Heart right ventricle (tissue), 16 donors: Measurements from ENCODE around the gene GARNL3. TPM values are rescaled to one million over a fixed set of nuclear protein-coding genes. Genes with fewer than 3 reads are reported as not detected.

Source experiments
- ATAC-seq, 8 donors: fragments of 200-7000 bp; cut with Tn5 transposase; one replicate each; pipeline ENCODE4 v1.9.1; 2020; ENCODE audit warnings: mild to moderate bottlenecking in 8 of 8, moderate library complexity in 8 of 8, moderate number of reproducible peaks in 1 of 8
- DNase-seq, 2 donors: peaks; one replicate each; pipeline ENCODE4 v3.0.0-alpha.2; 2020
- H3K27ac ChIP-seq, 10 donors: fragments of 200-600 bp; sonication (generic) in 2 of 10; one replicate each; pipeline versions ENCODE4 v1.5.0 to v1.8.0; 2020 to 2022; ENCODE audit warnings: mild to moderate bottlenecking in 3 of 10
- H3K27me3 ChIP-seq, 7 donors: fragments of 200-600 bp; one replicate each; pipeline ENCODE4 v1.8.0; 2021 to 2022; ENCODE audit warnings: mild to moderate bottlenecking in 2 of 7
- H3K36me3 ChIP-seq, 9 donors: fragments of 200-600 bp; sonication (generic) in 1 of 9; one replicate each; pipeline versions ENCODE4 v1.5.0 to v1.8.0; 2020 to 2022; ENCODE audit warnings: mild to moderate bottlenecking in 2 of 9
- H3K4me1 ChIP-seq, 9 donors: fragments of 200-600 bp; sonication (generic) in 1 of 9; one replicate each; pipeline versions ENCODE4 v1.5.0 to v1.8.0; 2020 to 2022; ENCODE audit warnings: mild to moderate bottlenecking in 4 of 9
- H3K4me3 ChIP-seq, 10 donors: fragments of 200-600 bp; sonication (generic) in 2 of 10; one replicate each; pipeline versions ENCODE4 v1.5.0 to v1.8.0; 2020 to 2022; ENCODE audit warnings: mild to moderate bottlenecking in 7 of 10, moderate library complexity in 2 of 10
- H3K9me3 ChIP-seq, 11 donors: fragments of 200-600 bp in 10 of 11; sonication (generic) in 2 of 11; one replicate each; pipeline versions ENCODE4 v1.5.0 to v1.8.0; 2013 to 2022; ENCODE audit warnings: mild to moderate bottlenecking in 2 of 11, control low read depth in 1 of 11, moderate library complexity in 1 of 11
- WGBS, 2 donors: extraction: QIAGEN DNeasy Blood & Tissue Kit; methylation state at CpG; one replicate each; pipeline ENCODE4 v1.1.7; 2013; ENCODE audit warnings: inconsistent platforms in 1 of 2; 5-methylcytosine and 5-hydroxymethylcytosine counted together
- intact Hi-C, 10 donors: fragments of 100-400 bp; cut with DNase I; formaldehyde crosslinking; loops; one replicate each; pipeline versions ENCODE4 v1.11.1 to v1.14.2; 2022
- polyA plus RNA-seq, 2 donors: library from polyadenylated mRNA; stranded (reverse); fragments of 200-250 nt; gene quantifications; one replicate each; pipeline ENCODE4 v1.2.3, GENCODE V29; 2013
- total RNA-seq, 10 donors: library from RNA; stranded (reverse); fragmentation: NEBNext Ultra II Directional in 3 of 10; extraction: Animal tissue kit (Norgen Biotek cat#: 25700) in 3 of 10; gene quantifications; one replicate each; pipeline versions ENCODE4 v1.2.1 to v1.2.4, GENCODE V29; 2021 to 2023
- TF ChIP-seq, protein P1 (sequence below), 9 donors: fragments of 200-600 bp; sonication (generic) in 2 of 9; IDR thresholded peaks; one replicate each; pipeline versions ENCODE4 v1.5.0 to v1.8.0; 2021 to 2022; ENCODE audit warnings: antibody characterized with exemption in 9 of 9, mild to moderate bottlenecking in 5 of 9, moderate library complexity in 1 of 9
- donor health status: Arrhythmogenic right ventricular cardiomyopathy.
- donor health status: ischemic (EF 13 %, LVEDD 7.1; RV severe dilation, severe dysfunction).
- donor health status: healthy with polysubstance abuse.
- donor health status: DM: no; HTN: yes; CAD: no.
- donor health status: DM: no; HTN: no; CAD: no.
- donor health status: ischemic (EF 25% LVEDD 6.9; RV normal size, moderate dysfunction).
- donor health status: ischemic (EF 25% LVEDD 5.7; RV mildly dilated, moderate dysfunction).
- donor health status: healthy.
- donor health status: DM: yes; HTN: yes; CAD: no.
- donor health status: Ischemic cardiomyopathy.
- donor health status: ischemic (EF 35%, LVEDD 5.7; RV mildly dilated, moderate dysfunction).
- donor health status: nonischemic (EF 11% LVEDD 7.7; RV severe dilation, severe dysfunction).
- donor health status: DM: yes; HTN: yes; CAD: no.
- donor health status: PGD.
- donor health status: ischemic (EF 29% LVEDD 5.4; RV normal size, mild dysfunction).
- donor health status: nonischemic (EF 23%, LVEDD 6.1; RV moderate dilation, normal function).

Gene GARNL3
- total and polyA plus RNA-seq, 12 donors = 3.3 to 53.1 (median 28.3) TPM

- Histone ChIP-seq H3K4me3 (no peak overlapping the region), H3K36me3 (peaks cover 0 to 51% (median 0%) of the 10 kb centered on the region in 9 donors)
- no peak for DNase-seq
Measured at GRCh38 chr9:127389381-127390247, 125.0 kb downstream of the GARNL3 start.

DNA sequence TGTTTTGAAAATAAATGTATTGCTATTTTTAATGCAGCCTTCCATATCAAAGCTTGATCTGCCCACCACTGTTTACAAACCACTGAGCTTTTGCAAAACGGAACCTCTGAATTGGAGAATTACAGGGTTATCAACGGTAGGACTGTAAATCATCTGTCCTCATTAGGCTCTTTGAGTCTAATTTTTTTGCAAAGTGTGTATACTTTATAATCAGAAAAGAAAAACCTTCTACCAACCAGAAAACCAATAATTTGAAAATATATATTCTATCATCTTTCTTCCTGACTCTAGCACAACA lies 125.6 kb downstream of the GARNL3 start:
- 88% methylated on average over 2 of the region's 2 CpGs for WGBS, 2 donors
- no peaks in the 10 kb centered on the region for H3K9me3 ChIP-seq
- H3K27ac ChIP-seq = no peak overlapping the region
- no peak overlapping the region for H3K4me3 ChIP-seq
- intact Hi-C loops = loop anchor here in 2 of 10 donors (10.0 kb wide), 2 partner anchors 75 to 175 kb away; no protein-coding TSS in a partner anchor
- H3K27me3 ChIP-seq = no peaks in the 10 kb centered on the region
- H3K36me3 ChIP-seq = peaks cover 0 to 51% (median 0%) of the 10 kb centered on the region in 9 donors
- TF ChIP-seq, protein P1, sequence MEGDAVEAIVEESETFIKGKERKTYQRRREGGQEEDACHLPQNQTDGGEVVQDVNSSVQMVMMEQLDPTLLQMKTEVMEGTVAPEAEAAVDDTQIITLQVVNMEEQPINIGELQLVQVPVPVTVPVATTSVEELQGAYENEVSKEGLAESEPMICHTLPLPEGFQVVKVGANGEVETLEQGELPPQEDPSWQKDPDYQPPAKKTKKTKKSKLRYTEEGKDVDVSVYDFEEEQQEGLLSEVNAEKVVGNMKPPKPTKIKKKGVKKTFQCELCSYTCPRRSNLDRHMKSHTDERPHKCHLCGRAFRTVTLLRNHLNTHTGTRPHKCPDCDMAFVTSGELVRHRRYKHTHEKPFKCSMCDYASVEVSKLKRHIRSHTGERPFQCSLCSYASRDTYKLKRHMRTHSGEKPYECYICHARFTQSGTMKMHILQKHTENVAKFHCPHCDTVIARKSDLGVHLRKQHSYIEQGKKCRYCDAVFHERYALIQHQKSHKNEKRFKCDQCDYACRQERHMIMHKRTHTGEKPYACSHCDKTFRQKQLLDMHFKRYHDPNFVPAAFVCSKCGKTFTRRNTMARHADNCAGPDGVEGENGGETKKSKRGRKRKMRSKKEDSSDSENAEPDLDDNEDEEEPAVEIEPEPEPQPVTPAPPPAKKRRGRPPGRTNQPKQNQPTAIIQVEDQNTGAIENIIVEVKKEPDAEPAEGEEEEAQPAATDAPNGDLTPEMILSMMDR (IDR thresholded peaks at IDR 0.05) = no peak
- DNase-seq (no peak), ATAC-seq (no peak)
- H3K4me1 ChIP-seq = peaks cover 0 to 17% (median 0%) of the 10 kb centered on the region in 9 donors

More at GRCh38 chr9:127389381-127390247, 125.0 kb downstream of the GARNL3 start:
- no peaks in the 10 kb centered on the region for H3K27me3 ChIP-seq
- no peaks in the 10 kb centered on the region for H3K9me3 ChIP-seq
- intact Hi-C loops = loop anchor here in 2 of 10 donors (10.0 kb wide), 2 partner anchors 75 to 175 kb away; no protein-coding TSS in a partner anchor
- 88% methylated on average over 4 of the region's 4 CpGs for WGBS, 2 donors
- no peak overlapping the region for H3K27ac ChIP-seq
- H3K4me1 ChIP-seq = peaks cover 0 to 17% (median 0%) of the 10 kb centered on the region in 9 donors
- no peak for ATAC-seq
- TF ChIP-seq, protein P1 (IDR thresholded peaks at IDR 0.05) = no peak

- H3K36me3 ChIP-seq = peaks cover 0 to 51% (median 0%) of the 10 kb centered on the region in 9 donors
- DNase-seq (no peak), ATAC-seq (no peak)
- peaks cover 0 to 17% (median 0%) of the 10 kb centered on the region in 9 donors for H3K4me1 ChIP-seq
- H3K4me3 ChIP-seq = no peak overlapping the region
- 83 to 85% methylated on average over 5 of the region's 5 CpGs for WGBS, 2 donors
- intact Hi-C loops = loop anchor here in 2 of 10 donors (10.0 kb wide), 2 partner anchors 76 to 176 kb away; no protein-coding TSS in a partner anchor
- no peaks in the 10 kb centered on the region for H3K27me3 ChIP-seq
- TF ChIP-seq, protein P1 (IDR thresholded peaks at IDR 0.05) = no peak
- H3K27ac ChIP-seq = no peak overlapping the region
- H3K9me3 ChIP-seq = no peaks in the 10 kb centered on the region
Measured at GRCh38 chr9:127390563-127390962, 126.0 kb downstream of the GARNL3 start.

DNA sequence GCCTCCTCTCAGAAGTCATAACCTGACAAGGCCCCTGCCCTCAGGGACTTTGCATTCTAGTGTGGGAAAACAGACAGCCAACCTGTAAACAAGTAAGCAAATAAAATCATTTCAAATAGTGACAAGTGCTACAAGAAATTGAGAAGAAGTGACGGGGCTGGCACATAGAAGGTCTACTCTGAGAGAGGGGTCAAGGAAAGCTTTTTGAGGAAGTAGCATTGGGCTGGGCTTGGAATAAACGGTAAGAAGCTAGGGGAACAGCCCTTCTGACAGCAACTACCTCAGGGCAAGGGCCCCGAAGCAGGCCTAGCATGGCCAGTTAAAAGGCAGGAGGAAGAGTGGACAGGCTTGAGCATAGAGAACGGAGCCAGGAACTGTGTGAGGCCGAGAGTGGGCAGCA lies 127.6 kb downstream of the GARNL3 start:
- intact Hi-C loops = loop anchor here in 2 of 10 donors (10.0 kb wide), 2 partner anchors 77 to 177 kb away; no protein-coding TSS in a partner anchor

More for the DNA sequence above, 127.6 kb downstream of the GARNL3 start:
- Histone ChIP-seq H3K36me3 (peaks cover 0 to 50% (median 0%) of the 10 kb centered on the region in 9 donors), H3K9me3 (no peaks in the 10 kb centered on the region), H3K4me1 (peaks cover 0 to 24% (median 5%) of the 10 kb centered on the region in 9 donors), H3K27ac (no peak overlapping the region), H3K27me3 (no peaks in the 10 kb centered on the region), H3K4me3 (no peak overlapping the region)
- TF ChIP-seq, protein P1 (IDR thresholded peaks at IDR 0.05) = no peak
- DNase-seq = no peak
- no peak for ATAC-seq
- WGBS, 2 donors = 85 to 89% methylated on average over 5 of the region's 5 CpGs
